LNCAP (cell line): ENCODE results near the gene PSENEN.

ENCODE experiments used
- TF ChIP-seq, protein P1 (sequence below): fragments of 450-650 bp; IDR thresholded peaks from 2 replicates; pipeline ENCODE4 v1.5.1; 2017; ENCODE audit warnings: mild to moderate bottlenecking

The PSENEN gene

DNA sequence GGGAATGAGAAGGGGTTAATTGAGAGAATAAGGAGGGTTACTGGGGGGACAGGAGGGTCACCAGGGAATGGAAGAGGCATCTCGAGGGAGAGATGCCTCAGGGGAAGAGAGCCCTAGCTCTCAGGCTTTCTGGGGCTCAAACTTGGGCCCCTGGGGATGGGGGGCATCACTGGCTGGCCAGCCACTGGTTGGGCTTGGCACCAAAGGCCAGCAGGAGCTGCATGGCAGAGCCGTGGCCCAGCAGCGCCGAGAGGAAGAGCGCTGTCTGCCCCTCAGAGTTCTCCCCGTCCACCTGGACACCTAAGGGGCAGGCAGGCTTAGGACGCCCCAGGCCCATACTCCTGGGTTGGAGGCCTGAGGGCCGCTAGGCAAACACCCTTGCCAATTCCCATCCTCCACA, 47.4 kb downstream of the PSENEN start:
- TF ChIP-seq, protein P1, sequence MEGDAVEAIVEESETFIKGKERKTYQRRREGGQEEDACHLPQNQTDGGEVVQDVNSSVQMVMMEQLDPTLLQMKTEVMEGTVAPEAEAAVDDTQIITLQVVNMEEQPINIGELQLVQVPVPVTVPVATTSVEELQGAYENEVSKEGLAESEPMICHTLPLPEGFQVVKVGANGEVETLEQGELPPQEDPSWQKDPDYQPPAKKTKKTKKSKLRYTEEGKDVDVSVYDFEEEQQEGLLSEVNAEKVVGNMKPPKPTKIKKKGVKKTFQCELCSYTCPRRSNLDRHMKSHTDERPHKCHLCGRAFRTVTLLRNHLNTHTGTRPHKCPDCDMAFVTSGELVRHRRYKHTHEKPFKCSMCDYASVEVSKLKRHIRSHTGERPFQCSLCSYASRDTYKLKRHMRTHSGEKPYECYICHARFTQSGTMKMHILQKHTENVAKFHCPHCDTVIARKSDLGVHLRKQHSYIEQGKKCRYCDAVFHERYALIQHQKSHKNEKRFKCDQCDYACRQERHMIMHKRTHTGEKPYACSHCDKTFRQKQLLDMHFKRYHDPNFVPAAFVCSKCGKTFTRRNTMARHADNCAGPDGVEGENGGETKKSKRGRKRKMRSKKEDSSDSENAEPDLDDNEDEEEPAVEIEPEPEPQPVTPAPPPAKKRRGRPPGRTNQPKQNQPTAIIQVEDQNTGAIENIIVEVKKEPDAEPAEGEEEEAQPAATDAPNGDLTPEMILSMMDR, result no peak

DNA sequence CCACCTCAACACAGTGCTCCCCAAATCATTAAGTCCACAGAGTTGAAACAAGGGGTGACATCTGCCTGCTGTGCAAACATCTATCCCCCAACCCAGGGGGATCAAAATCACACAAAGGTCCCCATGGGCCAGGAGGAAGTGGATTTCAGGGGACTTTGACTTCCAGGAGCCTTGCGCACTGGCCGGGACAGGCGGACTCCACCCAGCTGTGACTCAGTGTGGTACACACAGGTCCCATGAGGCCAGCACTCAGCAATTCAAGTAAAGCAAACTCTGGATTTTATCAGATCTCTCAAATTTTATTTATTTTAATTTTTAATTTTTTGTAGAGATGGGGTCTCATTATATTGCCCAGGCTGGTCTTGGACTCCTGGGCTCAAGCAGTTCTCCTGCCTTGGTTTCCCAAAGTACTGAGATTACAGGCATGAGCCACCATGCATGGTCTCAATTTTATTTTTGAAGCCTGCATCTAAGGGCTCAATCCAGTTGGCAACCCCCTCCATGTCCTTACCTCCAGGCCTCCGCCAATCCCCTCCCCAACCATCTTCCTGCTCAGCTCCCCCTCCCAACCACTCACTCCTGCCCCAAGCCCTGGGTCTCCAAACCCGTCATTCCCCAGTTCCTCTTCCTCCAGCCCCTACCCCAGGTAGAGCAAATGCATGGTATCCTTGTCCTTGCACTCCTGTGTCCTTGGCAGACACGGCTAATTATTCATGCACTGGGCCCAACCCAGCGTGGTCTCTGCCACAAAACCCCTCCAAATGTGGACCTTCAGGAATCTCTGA, 48.1 kb downstream of the PSENEN start:
- TF ChIP-seq, protein P1, result no peak
